Naive thymus-derived CD8-positive, alpha-beta T cell (primary cell): ENCODE measurements around the gene EDN2. TPM values are rescaled to one million over a fixed set of nuclear protein-coding genes. Genes with fewer than 3 reads are reported as not detected.

Experiments
- ATAC-seq, 2 donors: fragments of 150-1000 bp; cut with Tn5 transposase in 1 of 2; sonication (Bioruptor Pico), chemical (Tn5 transposase) in 1 of 2; 1 replicate in 1 of 2; 2 replicates in 1 of 2; pipeline ENCODE4 v1.10.0; 2021; ENCODE audit warnings: mild to moderate bottlenecking in 2 of 2, moderate library complexity in 2 of 2
- POLR2A ChIA-PET: fragments of 350-600 bp; sonication (Branson Sonifier 250); formaldehyde crosslinking; loops from one replicate; lab custom pipeline; 2021; ENCODE audit warnings: antibody characterized with exemption; lab: Charles Lee
- DNase-seq, 10 donors: peaks; one replicate each; pipeline versions ENCODE4 v3.0.0 to v3.0.0-alpha.2; 2020 to 2022
- H3K27ac Mint-ChIP-seq, 10 donors: one replicate each; pipeline ENCODE4 v1.8.0; 2020 to 2022; ENCODE audit warnings: mild to moderate bottlenecking in 10 of 10, mixed read lengths in 10 of 10, moderate library complexity in 4 of 10, inconsistent platforms in 1 of 10
- H3K27me3 Mint-ChIP-seq, 5 donors: one replicate each; pipeline ENCODE4 v1.8.0; 2021 to 2022; ENCODE audit warnings: mixed read lengths in 5 of 5
- H3K36me3 Mint-ChIP-seq, 3 donors: one replicate each; pipeline ENCODE4 v1.8.0; 2020 to 2022; ENCODE audit warnings: mixed read lengths in 3 of 3, mild to moderate bottlenecking in 2 of 3, inconsistent platforms in 1 of 3
- H3K4me1 Mint-ChIP-seq, 4 donors: one replicate each; pipeline ENCODE4 v1.8.0; 2021 to 2022; ENCODE audit warnings: mixed read lengths in 4 of 4
- H3K4me3 Mint-ChIP-seq, 10 donors: one replicate each; pipeline ENCODE4 v1.8.0; 2020 to 2022; ENCODE audit warnings: mild to moderate bottlenecking in 10 of 10, mixed read lengths in 10 of 10, moderate library complexity in 6 of 10, inconsistent platforms in 1 of 10
- H3K9me3 Mint-ChIP-seq, 9 donors: one replicate each; pipeline ENCODE4 v1.8.0; 2020 to 2022; ENCODE audit warnings: mixed read lengths in 9 of 9, mild to moderate bottlenecking in 3 of 9, inconsistent platforms in 1 of 9, moderate library complexity in 1 of 9
- polyA plus RNA-seq, 3 donors: library from polyadenylated mRNA; unstranded; fragments of 300-500 nt; fragmentation: Illumina TruSeq; gene quantifications; one replicate each; pipeline ENCODE4 v1.2.3, GENCODE V29; 2021
- total RNA-seq, 8 experiments: library from RNA in 2 of 8; stranded (reverse) in 2 of 8; gene quantifications; one replicate each; pipeline ENCODE4 v1.2.3 and lab custom pipeline; 2021 to 2026

EDN2 gene
- total and polyA plus RNA-seq, 5 experiments from 2014 or later, result not detected

- H3K9me3 Mint-ChIP-seq, result no peaks in the 10 kb centered on the region
- H3K27me3 Mint-ChIP-seq, result peaks cover 16 to 45% (median 29%) of the 10 kb centered on the region in 5 donors
- DNase-seq, result no peak
- no peak for ATAC-seq
- POLR2A ChIA-PET, result no interaction called here
- H3K27ac Mint-ChIP-seq, result no peak overlapping the region
- no peaks in the 10 kb centered on the region for H3K36me3 Mint-ChIP-seq
- H3K4me3 Mint-ChIP-seq, result no peak overlapping the region
- peaks cover 0 to 6% (median 1%) of the 10 kb centered on the region in 4 donors for H3K4me1 Mint-ChIP-seq
Observed at GRCh38 chr1:41431490-41432350, 52.8 kb downstream of the EDN2 start.

GRCh38 chr1:41430582-41430981 is 53.9 kb downstream of the EDN2 start:
- no peak overlapping the region for H3K27ac Mint-ChIP-seq
- no peaks in the 10 kb centered on the region for H3K9me3 Mint-ChIP-seq
- H3K4me3 Mint-ChIP-seq, result no peak overlapping the region
- POLR2A ChIA-PET, result no interaction called here
- H3K4me1 Mint-ChIP-seq, result peaks cover 0 to 6% (median 1%) of the 10 kb centered on the region in 4 donors
- ATAC-seq, result no peak
- DNase-seq, result no peak
- H3K36me3 Mint-ChIP-seq, result no peaks in the 10 kb centered on the region
- peaks cover 12 to 43% (median 29%) of the 10 kb centered on the region in 5 donors for H3K27me3 Mint-ChIP-seq

- Mint-ChIP-seq H3K27me3 (peaks cover 10 to 38% (median 27%) of the 10 kb centered on the region in 5 donors), H3K4me1 (peaks cover 0 to 6% (median 1%) of the 10 kb centered on the region in 4 donors), H3K36me3 (no peaks in the 10 kb centered on the region), H3K9me3 (no peaks in the 10 kb centered on the region), H3K4me3 (no peak overlapping the region), H3K27ac (no peak overlapping the region)
- DNase-seq, result no peak
- ATAC-seq, result no peak
- POLR2A ChIA-PET, result no interaction called here
Observed at GRCh38 chr1:41430069-41430468, 54.4 kb downstream of the EDN2 start.

- POLR2A ChIA-PET, result no interaction called here
- ATAC-seq, result no peak
- Mint-ChIP-seq H3K4me1 (peaks cover 0 to 6% (median 1%) of the 10 kb centered on the region in 4 donors), H3K27ac (no peak overlapping the region), H3K9me3 (no peaks in the 10 kb centered on the region), H3K4me3 (no peak overlapping the region), H3K36me3 (no peaks in the 10 kb centered on the region), H3K27me3 (peaks cover 5 to 34% (median 23%) of the 10 kb centered on the region in 5 donors)
- no peak for DNase-seq
Observed at GRCh38 chr1:41429641-41430035, 54.8 kb downstream of the EDN2 start.

Other genes starting within 250 kb of the EDN2 start
- gene SCMH1, start 242.4 kb downstream of the EDN2 start, total RNA-seq, result 10 to 100 TPM; 15.4 to 18.1 TPM
- gene SCMH1, start 242.4 kb downstream of the EDN2 start, polyA plus RNA-seq, result 1 to 10 TPM; 2.5 to 7.3 (median 4.3) TPM
- gene FOXO6, start 123.2 kb downstream of the EDN2 start, total RNA-seq, result under 1 TPM in 1 of 2 experiments, not detected in 1; 0.19 TPM
- gene FOXO6, start 123.2 kb downstream of the EDN2 start, polyA plus RNA-seq, result not detected